ENCODE results near the gene NFATC3.
"Not testable (repeated sequence)": the region's sequence is repeated elsewhere in the genome, so short reads cannot be mapped to it uniquely, and the experiment has no call there.

Gene NFATC3

GRCh38 chr16:68120496-68120895, 35.3 kb downstream of the NFATC3 start:
- DNase-seq (ENCODE audit: low spot score), result not testable (repeated sequence)

- DNase-seq (ENCODE audit: low spot score), result no peak
These were observed 41.2 kb downstream of the NFATC3 start for GRCh38 chr16:68126395-68126794.

GRCh38 chr16:68128577-68129305, 43.6 kb downstream of the NFATC3 start:
- no peak for DNase-seq (ENCODE audit: low spot score)

GRCh38 chr16:68130520-68130919, 45.4 kb downstream of the NFATC3 start:
- no peak for DNase-seq (ENCODE audit: low spot score)

GRCh38 chr16:68131813-68132706, 46.9 kb downstream of the NFATC3 start:
- no peak for DNase-seq (ENCODE audit: low spot score)

GRCh38 chr16:68133000-68133399, 47.8 kb downstream of the NFATC3 start:
- not testable (repeated sequence) for DNase-seq (ENCODE audit: low spot score)

- DNase-seq (ENCODE audit: low spot score), result no peak
These were observed 49.5 kb downstream of the NFATC3 start for GRCh38 chr16:68134644-68135043.

GRCh38 chr16:68136515-68136914, 51.3 kb downstream of the NFATC3 start:
- DNase-seq (ENCODE audit: low spot score), result no peak

- no peak for DNase-seq (ENCODE audit: low spot score)
These were observed 58.8 kb downstream of the NFATC3 start for GRCh38 chr16:68144008-68144407.

GRCh38 chr16:68146585-68146984, 61.4 kb downstream of the NFATC3 start:
- DNase-seq (ENCODE audit: low spot score), result no peak

- no peak for DNase-seq (ENCODE audit: low spot score)
These were observed 62.3 kb downstream of the NFATC3 start for GRCh38 chr16:68147444-68147843.

- DNase-seq (ENCODE audit: low spot score), result no peak
These were observed 64.4 kb downstream of the NFATC3 start for GRCh38 chr16:68149596-68149995.

- no peak for DNase-seq (ENCODE audit: low spot score)
These were observed 70.3 kb downstream of the NFATC3 start for GRCh38 chr16:68155425-68155824.

GRCh38 chr16:68162413-68162812, 77.2 kb downstream of the NFATC3 start:
- DNase-seq (ENCODE audit: low spot score), result no peak

GRCh38 chr16:68163275-68163674, 78.1 kb downstream of the NFATC3 start:
- not testable (repeated sequence) for DNase-seq (ENCODE audit: low spot score)

- DNase-seq (ENCODE audit: low spot score), result no peak
These were observed 81.1 kb downstream of the NFATC3 start for GRCh38 chr16:68166264-68166663.

- no peak for DNase-seq (ENCODE audit: low spot score)
These were observed 94.1 kb downstream of the NFATC3 start for GRCh38 chr16:68179196-68179795.

GRCh38 chr16:68179855-68180254, 94.7 kb downstream of the NFATC3 start:
- no peak for DNase-seq (ENCODE audit: low spot score)

- DNase-seq (ENCODE audit: low spot score), result no peak
These were observed 97.9 kb downstream of the NFATC3 start for GRCh38 chr16:68183046-68183445.

GRCh38 chr16:68186877-68187276, 101.7 kb downstream of the NFATC3 start:
- DNase-seq (ENCODE audit: low spot score), result no peak

GRCh38 chr16:68187505-68187904, 102.3 kb downstream of the NFATC3 start:
- no peak for DNase-seq (ENCODE audit: low spot score)

- no peak for DNase-seq (ENCODE audit: low spot score)
These were observed 103.0 kb downstream of the NFATC3 start for GRCh38 chr16:68188170-68188569.

- DNase-seq (ENCODE audit: low spot score), result no peak
These were observed 104.9 kb downstream of the NFATC3 start for GRCh38 chr16:68190081-68190480.
